ENCODE results near the gene NEO1.

DNA sequence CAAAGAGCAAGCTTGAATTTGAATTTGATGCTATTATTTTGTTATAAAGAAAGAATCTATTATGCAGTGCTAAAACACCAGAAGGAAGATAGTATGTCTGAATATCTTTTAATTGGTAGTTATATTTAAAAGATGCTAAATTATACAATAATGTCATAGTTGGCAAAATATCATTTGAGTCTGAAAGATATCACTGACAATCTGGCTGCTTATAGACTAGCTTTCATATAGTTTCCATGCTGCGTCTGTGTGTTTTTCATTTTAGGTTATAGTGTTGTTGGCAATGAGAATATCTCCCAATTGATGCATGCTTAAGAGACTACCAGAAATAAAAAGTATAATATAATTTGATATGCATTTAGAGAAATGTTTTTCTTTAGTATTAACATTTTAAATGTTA is 142.9 kb downstream of the NEO1 start:
- no peak for TF ChIP-seq POLR2A (IDR thresholded peaks at IDR 0.05)
- TF ChIP-seq, protein P1, sequence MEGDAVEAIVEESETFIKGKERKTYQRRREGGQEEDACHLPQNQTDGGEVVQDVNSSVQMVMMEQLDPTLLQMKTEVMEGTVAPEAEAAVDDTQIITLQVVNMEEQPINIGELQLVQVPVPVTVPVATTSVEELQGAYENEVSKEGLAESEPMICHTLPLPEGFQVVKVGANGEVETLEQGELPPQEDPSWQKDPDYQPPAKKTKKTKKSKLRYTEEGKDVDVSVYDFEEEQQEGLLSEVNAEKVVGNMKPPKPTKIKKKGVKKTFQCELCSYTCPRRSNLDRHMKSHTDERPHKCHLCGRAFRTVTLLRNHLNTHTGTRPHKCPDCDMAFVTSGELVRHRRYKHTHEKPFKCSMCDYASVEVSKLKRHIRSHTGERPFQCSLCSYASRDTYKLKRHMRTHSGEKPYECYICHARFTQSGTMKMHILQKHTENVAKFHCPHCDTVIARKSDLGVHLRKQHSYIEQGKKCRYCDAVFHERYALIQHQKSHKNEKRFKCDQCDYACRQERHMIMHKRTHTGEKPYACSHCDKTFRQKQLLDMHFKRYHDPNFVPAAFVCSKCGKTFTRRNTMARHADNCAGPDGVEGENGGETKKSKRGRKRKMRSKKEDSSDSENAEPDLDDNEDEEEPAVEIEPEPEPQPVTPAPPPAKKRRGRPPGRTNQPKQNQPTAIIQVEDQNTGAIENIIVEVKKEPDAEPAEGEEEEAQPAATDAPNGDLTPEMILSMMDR (IDR thresholded peaks at IDR 0.05), result no peak
